HEK293 (cell line): ENCODE results near the gene MMP21.

ENCODE experiments used
- CTCF ChIA-PET: fragments of 350-600 bp; formaldehyde crosslinking; extraction: SDS; loops from one replicate; lab custom pipeline; 2021; ENCODE audit warnings: antibody characterized with exemption; lab: Yijun Ruan, JAX
- POLR2A ChIA-PET: fragments of 300-600 bp; formaldehyde crosslinking; extraction: SDS; loops from one replicate; lab custom pipeline; 2020; ENCODE audit warnings: antibody characterized with exemption, inconsistent platforms; lab: Yijun Ruan, JAX
- H3K27ac ChIP-seq: fragments of 200-500 bp; sonication (Bioruptor generic); 2 replicates; pipeline ENCODE4 v1.5.1; 2014; ENCODE audit warnings: low read depth, low read length, control low read depth, inconsistent platforms; ENCODE audit errors: extremely low read depth
- H3K36me3 ChIP-seq, 2 experiments: fragments of 200-500 bp in 1 of 2; sonication (Bioruptor generic) in 1 of 2; 1 replicate in 1 of 2; 2 replicates in 1 of 2; pipeline ENCODE4 v1.5.1; 2014 to 2017; ENCODE audit warnings: inconsistent platforms in 2 of 2, low read length in 2 of 2; ENCODE audit not compliant: control insufficient read depth in 2 of 2, insufficient read depth in 1 of 2
- H3K4me1 ChIP-seq: fragments of 200-500 bp; sonication (Bioruptor generic); 2 replicates; pipeline ENCODE4 v1.5.1; 2014; ENCODE audit warnings: mild to moderate bottlenecking, low read length, inconsistent platforms; ENCODE audit not compliant: control insufficient read depth, insufficient read depth
- H3K4me3 ChIP-seq: 2 replicates; pipeline ENCODE4 v1.5.1; 2011; ENCODE audit warnings: low read depth, mild to moderate bottlenecking, control low read depth, low read length, moderate library complexity
- H3K9me3 ChIP-seq: fragments of 200-500 bp; sonication (Bioruptor generic); 2 replicates; pipeline ENCODE4 v1.5.1; 2014; ENCODE audit warnings: low read depth, low read length, inconsistent platforms; ENCODE audit not compliant: control insufficient read depth, insufficient read depth
- KLF10 ChIP-seq: fragments of 450-650 bp; IDR thresholded peaks from 2 replicates; pipeline ENCODE4 v1.5.1; 2018; ENCODE audit warnings: missing biosample characterization, mild to moderate bottlenecking, missing genetic modification characterization
- MZF1 ChIP-seq: fragments of 450-650 bp; formaldehyde crosslinking; IDR thresholded peaks from 2 replicates; pipeline ENCODE4 v1.5.1; 2017; ENCODE audit warnings: missing biosample characterization, missing genetic modification characterization, borderline replicate concordance
- SALL2 ChIP-seq: fragments of 450-650 bp; formaldehyde crosslinking; IDR thresholded peaks from 2 replicates; pipeline ENCODE4 v1.5.0; 2017; ENCODE audit warnings: missing biosample characterization, mild to moderate bottlenecking, missing genetic modification characterization, borderline replicate concordance
- SP3 ChIP-seq: fragments of 450-650 bp; formaldehyde crosslinking; IDR thresholded peaks from 2 replicates; pipeline ENCODE4 v1.5.1; 2016; ENCODE audit warnings: missing biosample characterization, missing genetic modification characterization
- TCF7L2 ChIP-seq: IDR thresholded peaks from 2 replicates; pipeline ENCODE4 v1.6.1; 2011; ENCODE audit warnings: low read depth, mild to moderate bottlenecking, inconsistent platforms, low read length, moderate library complexity, borderline replicate concordance
- ZEB2 ChIP-seq: fragments of 450-650 bp; formaldehyde crosslinking; IDR thresholded peaks from 2 replicates; pipeline ENCODE4 v1.5.1; 2016; ENCODE audit warnings: missing biosample characterization, missing genetic modification characterization
- ZFP41 ChIP-seq: fragments of 450-650 bp; formaldehyde crosslinking; IDR thresholded peaks from 2 replicates; pipeline ENCODE4 v1.5.1; 2016; ENCODE audit warnings: missing biosample characterization, missing genetic modification characterization, borderline replicate concordance
- ZNF121 ChIP-seq: fragments of 450-650 bp; formaldehyde crosslinking; IDR thresholded peaks from 2 replicates; pipeline ENCODE4 v1.5.1; 2016; ENCODE audit warnings: missing biosample characterization, missing genetic modification characterization
- ZNF184 ChIP-seq: fragments of 450-650 bp; IDR thresholded peaks from 2 replicates; pipeline ENCODE4 v1.5.1; 2018; ENCODE audit warnings: missing biosample characterization, mild to moderate bottlenecking, missing genetic modification characterization
- ZNF274 ChIP-seq, 2 experiments: fragments of 200-500 bp in 1 of 2; fragments of 450-650 bp in 1 of 2; sonication (Bioruptor generic) in 1 of 2; formaldehyde crosslinking in 1 of 2; IDR thresholded peaks; 2 replicates each; pipeline versions ENCODE4 v1.5.1 to v1.6.1; 2014 to 2016; ENCODE audit warnings: borderline replicate concordance in 1 of 2, inconsistent platforms in 1 of 2, low read length in 1 of 2, missing biosample characterization in 1 of 2, missing genetic modification characterization in 1 of 2
- ZNF501 ChIP-seq: fragments of 450-650 bp; formaldehyde crosslinking; IDR thresholded peaks from 2 replicates; pipeline ENCODE4 v1.5.1; 2016; ENCODE audit warnings: missing biosample characterization, missing genetic modification characterization
- ZNF654 ChIP-seq: fragments of 450-650 bp; formaldehyde crosslinking; IDR thresholded peaks from 2 replicates; pipeline ENCODE4 v1.5.1; 2016; ENCODE audit warnings: low read depth, missing biosample characterization, missing genetic modification characterization
- TF ChIP-seq, protein P1 (sequence below): fragments of 450-650 bp; formaldehyde crosslinking; IDR thresholded peaks from 2 replicates; pipeline ENCODE4 v1.5.1; 2016; ENCODE audit warnings: missing biosample characterization, missing genetic modification characterization
- TF ChIP-seq, protein P2 (sequence below): fragments of 450-650 bp; formaldehyde crosslinking; IDR thresholded peaks from 2 replicates; pipeline ENCODE4 v1.5.1; 2017; ENCODE audit warnings: missing biosample characterization, missing genetic modification characterization
- TF ChIP-seq, protein P3 (sequence below): fragments of 450-650 bp; formaldehyde crosslinking; IDR thresholded peaks from 2 replicates; pipeline ENCODE4 v1.5.1; 2016; ENCODE audit warnings: missing biosample characterization, missing genetic modification characterization
- TF ChIP-seq, protein P4 (sequence below): fragments of 450-650 bp; formaldehyde crosslinking; IDR thresholded peaks from 2 replicates; pipeline ENCODE4 v1.5.1; 2016; ENCODE audit warnings: missing biosample characterization, missing genetic modification characterization, borderline replicate concordance
- TF ChIP-seq, protein P5 (sequence below): fragments of 450-650 bp; formaldehyde crosslinking; IDR thresholded peaks from 2 replicates; pipeline ENCODE4 v1.5.1; 2016; ENCODE audit warnings: missing biosample characterization, missing genetic modification characterization, low read depth

Gene MMP21

DNA sequence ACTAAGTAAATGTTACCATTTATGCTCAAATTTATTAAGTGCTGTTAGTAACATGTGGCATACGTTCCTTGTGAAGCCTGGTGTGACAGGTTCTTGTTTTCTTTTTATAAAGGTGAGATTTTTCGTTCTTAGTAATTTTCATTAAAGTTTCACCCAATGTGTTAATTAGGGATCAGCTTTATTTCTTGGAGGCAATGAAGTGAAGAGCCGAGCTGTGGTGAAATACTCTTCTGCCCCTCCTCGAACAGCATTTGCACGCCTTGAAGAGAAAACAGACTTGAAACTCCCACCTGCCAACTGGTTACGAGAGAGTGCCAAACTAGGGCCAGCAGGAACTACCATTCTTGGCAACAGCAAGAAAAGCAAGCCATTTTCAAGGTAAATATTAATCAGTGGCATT lies 54.6 kb downstream of the MMP21 start:
- ChIA-PET POLR2A (interaction anchor here (0.7 kb wide), 1 partner anchor 39 kb away, joined by 5 read pairs; no protein-coding TSS in a partner anchor), CTCF (no interaction called here)
- no peak overlapping the region for H3K27ac ChIP-seq
- peaks cover 50 to 51% of the 10 kb centered on the region in 2 experiments for H3K36me3 ChIP-seq
- no peak for TF ChIP-seq ZEB2 (tag by site-specific recombination)
- TF ChIP-seq KLF10, result no peak
- TF ChIP-seq, protein P1, sequence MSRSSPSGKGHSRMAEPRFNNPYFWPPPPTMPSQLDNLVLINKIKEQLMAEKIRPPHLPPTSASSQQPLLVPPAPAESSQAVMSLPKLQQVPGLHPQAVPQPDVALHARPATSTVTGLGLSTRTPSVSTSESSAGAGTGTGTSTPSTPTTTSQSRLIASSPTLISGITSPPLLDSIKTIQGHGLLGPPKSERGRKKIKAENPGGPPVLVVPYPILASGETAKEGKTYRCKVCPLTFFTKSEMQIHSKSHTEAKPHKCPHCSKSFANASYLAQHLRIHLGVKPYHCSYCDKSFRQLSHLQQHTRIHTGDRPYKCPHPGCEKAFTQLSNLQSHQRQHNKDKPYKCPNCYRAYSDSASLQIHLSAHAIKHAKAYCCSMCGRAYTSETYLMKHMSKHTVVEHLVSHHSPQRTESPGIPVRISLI, result no peak
- no peak for TF ChIP-seq ZNF184 (tag by site-specific recombination)
- no peak for TF ChIP-seq ZFP41 (tag by site-specific recombination)
- TF ChIP-seq, protein P2, sequence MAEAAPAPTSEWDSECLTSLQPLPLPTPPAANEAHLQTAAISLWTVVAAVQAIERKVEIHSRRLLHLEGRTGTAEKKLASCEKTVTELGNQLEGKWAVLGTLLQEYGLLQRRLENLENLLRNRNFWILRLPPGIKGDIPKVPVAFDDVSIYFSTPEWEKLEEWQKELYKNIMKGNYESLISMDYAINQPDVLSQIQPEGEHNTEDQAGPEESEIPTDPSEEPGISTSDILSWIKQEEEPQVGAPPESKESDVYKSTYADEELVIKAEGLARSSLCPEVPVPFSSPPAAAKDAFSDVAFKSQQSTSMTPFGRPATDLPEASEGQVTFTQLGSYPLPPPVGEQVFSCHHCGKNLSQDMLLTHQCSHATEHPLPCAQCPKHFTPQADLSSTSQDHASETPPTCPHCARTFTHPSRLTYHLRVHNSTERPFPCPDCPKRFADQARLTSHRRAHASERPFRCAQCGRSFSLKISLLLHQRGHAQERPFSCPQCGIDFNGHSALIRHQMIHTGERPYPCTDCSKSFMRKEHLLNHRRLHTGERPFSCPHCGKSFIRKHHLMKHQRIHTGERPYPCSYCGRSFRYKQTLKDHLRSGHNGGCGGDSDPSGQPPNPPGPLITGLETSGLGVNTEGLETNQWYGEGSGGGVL (tag by site-specific recombination), result no peak
- no peak for TF ChIP-seq ZNF501 (tag by site-specific recombination)
- no peak for TF ChIP-seq ZNF274 (IDR thresholded peaks at IDR 0.05; ENCODE audit: low read length)
- TF ChIP-seq ZNF274 (tag by site-specific recombination; IDR thresholded peaks at IDR 0.05; ENCODE audit: borderline replicate concordance), result no peak
- TF ChIP-seq, protein P3, sequence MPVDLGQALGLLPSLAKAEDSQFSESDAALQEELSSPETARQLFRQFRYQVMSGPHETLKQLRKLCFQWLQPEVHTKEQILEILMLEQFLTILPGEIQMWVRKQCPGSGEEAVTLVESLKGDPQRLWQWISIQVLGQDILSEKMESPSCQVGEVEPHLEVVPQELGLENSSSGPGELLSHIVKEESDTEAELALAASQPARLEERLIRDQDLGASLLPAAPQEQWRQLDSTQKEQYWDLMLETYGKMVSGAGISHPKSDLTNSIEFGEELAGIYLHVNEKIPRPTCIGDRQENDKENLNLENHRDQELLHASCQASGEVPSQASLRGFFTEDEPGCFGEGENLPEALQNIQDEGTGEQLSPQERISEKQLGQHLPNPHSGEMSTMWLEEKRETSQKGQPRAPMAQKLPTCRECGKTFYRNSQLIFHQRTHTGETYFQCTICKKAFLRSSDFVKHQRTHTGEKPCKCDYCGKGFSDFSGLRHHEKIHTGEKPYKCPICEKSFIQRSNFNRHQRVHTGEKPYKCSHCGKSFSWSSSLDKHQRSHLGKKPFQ (tag by site-specific recombination), result no peak
- TF ChIP-seq MZF1 (tag by site-specific recombination), result no peak
- TF ChIP-seq, protein P4, sequence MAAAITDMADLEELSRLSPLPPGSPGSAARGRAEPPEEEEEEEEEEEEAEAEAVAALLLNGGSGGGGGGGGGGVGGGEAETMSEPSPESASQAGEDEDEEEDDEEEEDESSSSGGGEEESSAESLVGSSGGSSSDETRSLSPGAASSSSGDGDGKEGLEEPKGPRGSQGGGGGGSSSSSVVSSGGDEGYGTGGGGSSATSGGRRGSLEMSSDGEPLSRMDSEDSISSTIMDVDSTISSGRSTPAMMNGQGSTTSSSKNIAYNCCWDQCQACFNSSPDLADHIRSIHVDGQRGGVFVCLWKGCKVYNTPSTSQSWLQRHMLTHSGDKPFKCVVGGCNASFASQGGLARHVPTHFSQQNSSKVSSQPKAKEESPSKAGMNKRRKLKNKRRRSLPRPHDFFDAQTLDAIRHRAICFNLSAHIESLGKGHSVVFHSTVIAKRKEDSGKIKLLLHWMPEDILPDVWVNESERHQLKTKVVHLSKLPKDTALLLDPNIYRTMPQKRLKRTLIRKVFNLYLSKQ (tag by site-specific recombination), result no peak
- no peak for TF ChIP-seq ZNF121 (tag by site-specific recombination)
- TF ChIP-seq SP3, result no peak
- TF ChIP-seq, protein P5, sequence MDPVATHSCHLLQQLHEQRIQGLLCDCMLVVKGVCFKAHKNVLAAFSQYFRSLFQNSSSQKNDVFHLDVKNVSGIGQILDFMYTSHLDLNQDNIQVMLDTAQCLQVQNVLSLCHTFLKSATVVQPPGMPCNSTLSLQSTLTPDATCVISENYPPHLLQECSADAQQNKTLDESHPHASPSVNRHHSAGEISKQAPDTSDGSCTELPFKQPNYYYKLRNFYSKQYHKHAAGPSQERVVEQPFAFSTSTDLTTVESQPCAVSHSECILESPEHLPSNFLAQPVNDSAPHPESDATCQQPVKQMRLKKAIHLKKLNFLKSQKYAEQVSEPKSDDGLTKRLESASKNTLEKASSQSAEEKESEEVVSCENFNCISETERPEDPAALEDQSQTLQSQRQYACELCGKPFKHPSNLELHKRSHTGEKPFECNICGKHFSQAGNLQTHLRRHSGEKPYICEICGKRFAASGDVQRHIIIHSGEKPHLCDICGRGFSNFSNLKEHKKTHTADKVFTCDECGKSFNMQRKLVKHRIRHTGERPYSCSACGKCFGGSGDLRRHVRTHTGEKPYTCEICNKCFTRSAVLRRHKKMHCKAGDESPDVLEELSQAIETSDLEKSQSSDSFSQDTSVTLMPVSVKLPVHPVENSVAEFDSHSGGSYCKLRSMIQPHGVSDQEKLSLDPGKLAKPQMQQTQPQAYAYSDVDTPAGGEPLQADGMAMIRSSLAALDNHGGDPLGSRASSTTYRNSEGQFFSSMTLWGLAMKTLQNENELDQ (tag by site-specific recombination), result no peak
- no peak for TF ChIP-seq SALL2
- no peak for TF ChIP-seq TCF7L2
- no peak for TF ChIP-seq ZNF654 (tag by site-specific recombination)
- H3K4me1 ChIP-seq, result peaks cover 7% of the 10 kb centered on the region
- no peaks in the 10 kb centered on the region for H3K9me3 ChIP-seq
- H3K4me3 ChIP-seq, result no peak overlapping the region
